Measurements from ENCODE around the gene ZBP1.

Gene ZBP1

DNA sequence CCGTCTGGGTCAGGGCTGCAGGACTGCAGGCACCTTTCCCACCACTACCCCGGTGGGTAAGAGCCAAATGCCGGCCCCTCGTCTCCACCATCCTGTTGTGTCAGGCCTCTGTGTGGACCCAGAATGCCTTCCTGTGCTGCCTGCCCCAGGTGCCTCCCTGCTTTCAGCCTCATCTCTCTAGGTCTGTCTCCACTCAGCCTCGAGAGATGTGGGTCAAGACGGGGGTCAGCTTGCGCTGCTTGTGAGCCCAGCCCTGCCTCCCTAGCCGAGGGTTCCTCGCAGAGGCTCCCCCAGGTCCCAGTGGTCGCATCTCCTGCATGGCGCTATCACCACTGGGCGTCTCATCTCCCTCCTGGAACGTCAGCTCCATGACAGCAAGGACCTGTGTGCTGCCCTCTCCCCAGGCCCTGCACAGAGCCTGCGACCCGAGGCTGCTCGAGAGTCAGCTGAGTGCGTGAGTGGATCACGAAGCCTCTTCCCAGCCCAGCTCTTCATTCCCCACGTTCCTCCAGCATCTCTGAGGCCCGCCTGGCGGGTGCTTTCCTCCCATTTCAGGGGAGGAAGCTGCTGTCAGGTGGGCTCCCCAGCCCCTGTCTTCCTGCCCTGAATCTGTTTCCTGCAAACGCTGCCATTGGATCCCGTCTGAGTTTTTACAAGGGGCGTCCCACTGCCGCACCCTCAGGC is 38.7 kb upstream of the ZBP1 start:
- in situ Hi-C loops (cut with MboI; ENCODE audit: low sequenced_read_pairs) = no loop called here

DNA sequence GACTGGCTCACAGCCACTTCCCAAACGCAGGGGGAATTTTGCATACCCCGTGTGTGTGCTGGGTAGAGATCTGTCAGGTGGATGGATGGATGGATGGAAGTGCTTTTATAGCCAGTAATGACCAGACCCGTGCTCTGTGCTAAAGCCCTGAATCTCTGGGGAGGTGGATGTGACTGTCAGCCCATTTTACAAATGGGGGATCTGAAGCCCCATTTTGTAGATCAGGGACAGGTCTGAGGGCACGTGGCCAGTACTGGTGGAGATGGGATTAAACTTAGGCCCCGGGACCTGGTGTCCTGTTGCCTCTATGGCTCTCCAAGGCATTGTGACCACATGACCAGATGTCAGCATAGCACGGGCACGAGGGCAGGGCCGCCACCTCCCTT is 38.2 kb upstream of the ZBP1 start:
- in situ Hi-C loops (cut with MboI; ENCODE audit: low sequenced_read_pairs) = no loop called here

GRCh38 chr20:57657535-57658446 is 37.6 kb upstream of the ZBP1 start:
- in situ Hi-C loops (cut with MboI; ENCODE audit: low sequenced_read_pairs) = no loop called here

- in situ Hi-C loops (cut with MboI; ENCODE audit: low sequenced_read_pairs) = no loop called here
These were observed 36.8 kb upstream of the ZBP1 start for GRCh38 chr20:57656821-57657534.

DNA sequence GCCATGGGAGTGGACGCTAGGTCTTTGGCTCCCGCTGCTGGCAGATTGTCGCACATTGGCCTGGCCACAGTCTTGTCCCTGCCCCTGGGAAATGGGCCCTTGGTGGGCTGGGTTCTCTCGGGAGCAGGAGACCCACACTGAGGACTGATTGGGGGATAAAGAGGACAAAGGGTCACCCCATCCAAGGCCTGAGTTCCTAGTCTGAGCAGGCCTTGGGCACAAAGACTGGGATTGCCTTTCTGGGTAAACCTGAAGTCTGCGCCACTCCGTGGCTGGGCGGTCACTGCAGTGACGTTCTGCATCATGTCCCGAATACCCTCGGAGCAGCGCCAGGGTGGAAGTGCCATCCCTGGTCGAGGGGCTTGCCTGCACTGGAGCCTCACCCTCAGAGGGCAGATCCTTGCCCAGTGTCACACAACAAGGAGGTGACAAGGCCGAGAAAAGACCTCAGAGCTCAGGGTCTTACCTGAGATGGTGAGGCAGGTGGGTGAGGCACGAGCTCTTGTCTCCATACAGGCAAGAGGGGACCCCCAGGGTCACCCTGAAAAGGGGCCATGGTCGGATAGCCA is 36.1 kb upstream of the ZBP1 start:
- in situ Hi-C loops (cut with MboI; ENCODE audit: low sequenced_read_pairs) = no loop called here

DNA sequence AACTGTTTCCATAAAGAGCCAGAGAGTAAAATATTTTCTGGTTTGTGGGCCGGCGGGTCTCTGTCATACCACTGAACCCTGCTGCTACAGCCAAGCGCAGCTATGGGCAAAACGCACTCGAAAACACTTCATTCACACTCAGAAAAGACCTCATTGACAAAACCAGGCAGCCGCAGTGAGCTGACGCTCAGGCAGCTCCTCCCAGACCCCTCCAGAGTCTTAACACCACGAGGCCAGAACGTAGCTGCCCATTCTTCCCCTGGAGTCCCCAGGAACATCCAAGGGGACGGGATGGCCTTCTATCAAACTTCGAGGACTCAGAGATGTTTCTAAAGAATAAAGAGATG is 35.6 kb upstream of the ZBP1 start:
- in situ Hi-C loops (cut with MboI; ENCODE audit: low sequenced_read_pairs) = no loop called here

DNA sequence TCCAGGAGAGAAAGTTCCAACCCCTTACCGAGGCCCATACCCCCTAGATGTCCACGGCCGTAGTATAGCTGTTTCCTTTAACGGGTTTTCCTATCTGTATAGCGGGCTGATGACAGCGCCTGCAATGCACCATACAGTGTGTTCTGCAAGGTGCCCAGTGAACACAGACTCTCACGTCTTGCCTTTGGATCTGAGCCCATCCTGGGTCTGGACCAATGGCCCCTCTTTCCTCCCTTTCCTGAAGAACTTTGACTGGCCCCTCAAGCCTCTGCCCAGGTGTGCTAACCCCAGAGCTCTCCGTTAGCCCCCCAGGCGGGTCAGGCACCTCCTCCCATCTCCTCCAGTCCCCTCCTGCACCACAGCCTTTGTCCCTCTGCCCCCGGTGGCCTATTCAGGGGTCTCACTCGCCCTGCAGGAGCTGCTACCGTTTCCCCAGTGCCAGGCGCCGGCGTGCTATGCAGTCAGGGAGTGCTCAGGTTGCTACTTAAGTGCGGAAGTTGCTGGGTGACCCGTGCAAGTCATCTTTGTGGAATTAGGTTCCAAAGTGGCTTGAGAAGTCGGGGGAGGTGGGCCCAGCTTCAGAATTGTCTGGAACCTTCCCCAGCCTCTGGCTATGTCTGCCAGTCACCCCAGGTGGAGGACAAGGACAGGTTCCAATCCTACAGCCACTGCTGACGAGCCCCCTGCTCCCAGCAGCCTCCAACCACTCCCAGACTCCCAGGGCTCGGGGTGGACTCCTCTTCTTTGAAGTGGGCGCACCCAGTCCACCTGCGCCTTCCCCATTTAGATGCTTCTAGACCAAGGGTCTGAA is 35.0 kb upstream of the ZBP1 start:
- in situ Hi-C loops (cut with MboI; ENCODE audit: low sequenced_read_pairs) = no loop called here

- in situ Hi-C loops (cut with MboI; ENCODE audit: low sequenced_read_pairs) = no loop called here
These were observed 34.3 kb upstream of the ZBP1 start for GRCh38 chr20:57654363-57654997.

DNA sequence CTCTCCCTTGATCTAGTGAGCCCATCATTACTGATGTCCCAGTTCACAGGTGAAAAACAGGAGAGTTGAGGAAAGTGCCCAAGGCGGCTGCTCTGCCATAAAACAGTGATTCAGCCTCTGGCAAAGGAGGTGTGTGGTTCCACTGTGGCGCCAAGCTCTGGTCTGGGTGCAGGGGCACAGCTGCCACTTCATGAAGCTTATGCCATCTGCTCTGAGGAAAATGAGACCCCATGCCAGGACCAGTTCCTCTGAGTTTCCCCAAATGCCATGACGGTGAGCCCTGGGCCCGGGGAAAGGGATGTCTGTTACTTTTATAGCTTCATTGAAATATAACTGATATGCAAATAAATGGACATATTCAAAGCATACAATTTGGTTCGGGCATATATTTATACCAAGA is 33.7 kb upstream of the ZBP1 start:
- in situ Hi-C loops (cut with MboI; ENCODE audit: low sequenced_read_pairs) = no loop called here

- in situ Hi-C loops (cut with MboI; ENCODE audit: low sequenced_read_pairs) = no loop called here
These were observed 33.3 kb upstream of the ZBP1 start for GRCh38 chr20:57653546-57653900.

- in situ Hi-C loops (cut with MboI; ENCODE audit: low sequenced_read_pairs) = no loop called here
These were observed 32.6 kb upstream of the ZBP1 start for GRCh38 chr20:57652606-57653545.

GRCh38 chr20:57651881-57652605 is 31.8 kb upstream of the ZBP1 start:
- in situ Hi-C loops (cut with MboI; ENCODE audit: low sequenced_read_pairs) = no loop called here

DNA sequence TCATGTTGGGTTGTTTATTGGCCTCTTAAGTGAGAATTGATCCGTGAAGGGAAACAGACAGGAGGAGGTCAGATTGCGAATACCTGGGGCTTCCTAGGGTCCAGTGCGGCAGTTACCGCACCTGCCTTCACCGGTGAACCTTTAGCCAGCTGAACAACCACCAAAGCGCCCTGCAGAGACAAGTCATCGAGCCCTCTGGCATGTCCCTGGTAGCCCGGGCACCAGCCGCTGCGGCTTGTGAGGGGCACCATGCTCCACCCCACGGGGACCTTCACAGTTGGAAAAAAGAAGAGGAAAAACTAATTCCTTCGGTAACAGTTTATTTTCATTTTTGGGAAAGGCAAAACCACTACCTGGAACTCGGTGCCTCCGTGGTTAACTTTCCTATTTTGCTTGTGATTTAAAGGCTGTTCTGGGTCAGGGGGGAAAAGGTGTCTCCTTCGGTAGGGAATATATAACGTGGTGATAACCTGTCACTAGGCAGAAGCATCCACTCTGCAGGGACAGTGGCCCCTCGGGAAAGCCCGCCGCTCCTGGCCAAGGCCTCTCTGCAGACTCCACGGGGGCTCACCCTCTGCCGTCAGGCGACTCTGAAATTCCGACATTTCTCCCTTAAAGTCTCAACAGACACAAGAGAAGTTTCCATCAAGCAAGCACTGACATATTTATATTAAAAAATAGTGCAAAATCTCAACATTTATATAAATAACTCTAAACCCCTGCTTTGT is 30.7 kb upstream of the ZBP1 start:
- in situ Hi-C loops (cut with MboI; ENCODE audit: low sequenced_read_pairs) = no loop called here

DNA sequence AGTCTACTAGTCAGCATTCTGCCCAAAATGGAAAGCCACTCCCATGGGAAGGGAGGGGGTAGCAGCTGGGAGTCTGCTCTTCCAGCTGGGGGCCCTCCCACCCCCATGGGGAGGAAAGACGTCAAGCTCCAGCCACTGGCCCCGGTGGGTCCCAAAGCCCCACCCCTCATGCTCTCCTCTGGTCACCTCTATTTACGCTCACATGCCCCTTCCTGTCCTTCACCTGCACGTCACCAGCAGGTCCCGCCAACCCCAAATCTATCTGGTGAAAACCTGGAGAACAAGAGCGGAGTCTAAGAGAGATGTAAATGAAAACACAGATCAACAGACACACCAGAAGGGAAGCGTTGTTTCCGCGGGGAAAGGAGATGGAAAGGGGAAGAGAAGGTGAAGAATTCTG is 30.0 kb upstream of the ZBP1 start:
- in situ Hi-C loops (cut with MboI; ENCODE audit: low sequenced_read_pairs) = no loop called here

GRCh38 chr20:57649617-57650015 is 29.4 kb upstream of the ZBP1 start:
- in situ Hi-C loops (cut with MboI; ENCODE audit: low sequenced_read_pairs) = no loop called here

GRCh38 chr20:57648878-57649616 is 28.8 kb upstream of the ZBP1 start:
- in situ Hi-C loops (cut with MboI; ENCODE audit: low sequenced_read_pairs) = no loop called here

Data from HL-60/S4 treated with retinoic acid at 250 ng/mL for 4 days and 3 days (cell line).